Right cardiac atrium (tissue), 5 donors: ENCODE measurements around the gene SPATA7. TPM values are rescaled to one million over a fixed set of nuclear protein-coding genes. Genes with fewer than 3 reads are reported as not detected.
"Not testable (repeated sequence)": the region's sequence is repeated elsewhere in the genome, so short reads cannot be mapped to it uniquely, and the experiment has no call there.

Source experiments
- ATAC-seq, 2 donors: fragments of 200-7000 bp; cut with Tn5 transposase; one replicate each; pipeline versions ENCODE4 v1.8.0 to v1.9.1; 2020; ENCODE audit warnings: moderate library complexity in 2 of 2, mild to moderate bottlenecking in 1 of 2
- DNase-seq, 3 donors: peaks; one replicate each; pipeline ENCODE4 v3.0.0-alpha.2; 2020
- H3K27ac ChIP-seq: one replicate; pipeline ENCODE4 v1.5.1; 2013; ENCODE audit warnings: mild to moderate bottlenecking, low read length, control low read depth, moderate library complexity
- H3K27me3 ChIP-seq: one replicate; pipeline ENCODE4 v1.6.1; 2013; ENCODE audit not compliant: control insufficient read depth, insufficient read depth
- H3K4me1 ChIP-seq: one replicate; pipeline ENCODE4 v1.6.1; 2013; ENCODE audit warnings: low read length; ENCODE audit not compliant: control insufficient read depth, insufficient read depth
- H3K4me3 ChIP-seq: one replicate; pipeline ENCODE4 v1.5.1; 2013; ENCODE audit warnings: low read length, control low read depth
- H3K9me3 ChIP-seq: one replicate; pipeline ENCODE4 v1.6.1; 2013; ENCODE audit warnings: low read length; ENCODE audit not compliant: control insufficient read depth
- WGBS: extraction: QIAGEN DNeasy Blood & Tissue Kit; methylation state at CpG from one replicate; pipeline ENCODE4 v1.1.7; 2013; 5-methylcytosine and 5-hydroxymethylcytosine counted together
- intact Hi-C, 4 donors: fragments of 100-400 bp; cut with DNase I; formaldehyde crosslinking; loops; one replicate each; pipeline versions ENCODE4 v1.11.0 to v1.14.0; 2022 to 2023
- polyA plus RNA-seq: library from polyadenylated mRNA; stranded (reverse); fragments of 200-250 nt; gene quantifications from one replicate; pipeline ENCODE4 v1.2.3, GENCODE V29; 2013
- total RNA-seq, 4 donors: library from RNA; stranded (reverse); fragmentation: NEBNext Ultra II Directional; extraction: Animal tissue kit (Norgen Biotek cat#: 25700); gene quantifications; one replicate each; pipeline ENCODE4 v1.2.1, GENCODE V29; 2021
- donor health status: healthy with polysubstance abuse.
- donor health status: DM: no; HTN: yes; CAD: no.
- donor health status: DM: no; HTN: no; CAD: no.
- donor health status: DM: no; HTN: yes; CAD: no; lungs with severe emphysema.
- donor health status: DM: yes; HTN: yes; CAD: no.

SPATA7 gene
- total and polyA plus RNA-seq, 5 donors, result 4.9 to 15.4 (median 12.8) TPM

GRCh38 chr14:88363644-88364043 is 21.8 kb upstream of the SPATA7 start:
- 79% methylated on average over 4 of the region's 4 CpGs for WGBS
- ATAC-seq, result no peak
- Histone ChIP-seq H3K27me3 (no peaks in the 10 kb centered on the region), H3K4me1 (no peaks in the 10 kb centered on the region), H3K9me3 (no peaks in the 10 kb centered on the region), H3K4me3 (no peak overlapping the region), H3K27ac (no peak overlapping the region)
- intact Hi-C loops, result no loop called here
- no peak for DNase-seq

- Histone ChIP-seq H3K4me3 (no peak overlapping the region), H3K27me3 (no peaks in the 10 kb centered on the region), H3K4me1 (no peaks in the 10 kb centered on the region), H3K9me3 (no peaks in the 10 kb centered on the region), H3K27ac (no peak overlapping the region)
- intact Hi-C loops, result no loop called here
- no peak for DNase-seq
- ATAC-seq, result no peak
- WGBS, result 66% methylated on average over 4 of the region's 4 CpGs
These were observed 20.6 kb upstream of the SPATA7 start for GRCh38 chr14:88364710-88365413.

- Histone ChIP-seq H3K27me3 (no peaks in the 10 kb centered on the region), H3K4me3 (no peak overlapping the region), H3K27ac (no peak overlapping the region), H3K9me3 (no peaks in the 10 kb centered on the region), H3K4me1 (no peaks in the 10 kb centered on the region)
- ATAC-seq, result no peak
- intact Hi-C loops, result no loop called here
- DNase-seq, result no peak
- 45% methylated on average over 1 of the region's 1 CpG for WGBS
These were observed 16.0 kb upstream of the SPATA7 start for GRCh38 chr14:88369496-88369895.

DNA sequence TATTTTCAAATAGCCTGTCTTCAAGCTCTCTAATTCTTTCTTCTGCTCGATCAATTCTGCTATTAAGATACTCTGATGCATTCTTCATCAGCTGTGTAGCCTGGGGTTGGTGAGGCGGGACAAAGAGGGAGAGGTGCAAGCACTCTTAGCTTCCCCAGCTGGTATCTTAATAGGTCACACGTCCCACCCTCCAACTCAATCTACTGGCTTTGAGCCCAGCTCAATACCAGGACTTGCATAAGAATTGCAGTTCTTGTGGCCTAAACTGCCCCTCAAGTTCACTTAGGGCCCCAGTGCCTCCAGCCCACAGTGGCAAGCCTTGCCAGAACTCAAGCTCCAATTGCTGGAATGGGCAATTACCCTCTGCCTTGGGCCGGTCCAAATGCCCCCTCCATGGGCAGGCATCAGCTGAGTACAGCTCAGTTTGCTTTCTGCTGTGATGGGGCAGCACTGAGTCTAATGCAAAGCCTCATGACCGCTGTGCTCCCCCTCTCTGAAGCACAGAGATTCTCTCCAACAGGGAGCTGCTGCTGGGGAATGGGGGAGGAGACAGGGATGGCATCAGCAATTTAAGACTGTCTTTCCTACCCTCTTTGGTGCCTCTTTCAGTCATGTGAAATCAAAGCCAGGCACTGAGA is 5.6 kb upstream of the SPATA7 start:
- H3K4me3 ChIP-seq, result no peak overlapping the region
- no peaks in the 10 kb centered on the region for H3K4me1 ChIP-seq
- no peaks in the 10 kb centered on the region for H3K27me3 ChIP-seq
- intact Hi-C loops, result loop anchor here in 1 of 4 donors (5.0 to 10.0 kb wide), 2 partner anchors 193 to 365 kb away; no protein-coding TSS in a partner anchor
- DNase-seq (no peak), ATAC-seq (no peak)
- H3K27ac ChIP-seq, result no peak overlapping the region
- H3K9me3 ChIP-seq, result no peaks in the 10 kb centered on the region
- WGBS, result 66% methylated on average over 5 of the region's 5 CpGs

DNA sequence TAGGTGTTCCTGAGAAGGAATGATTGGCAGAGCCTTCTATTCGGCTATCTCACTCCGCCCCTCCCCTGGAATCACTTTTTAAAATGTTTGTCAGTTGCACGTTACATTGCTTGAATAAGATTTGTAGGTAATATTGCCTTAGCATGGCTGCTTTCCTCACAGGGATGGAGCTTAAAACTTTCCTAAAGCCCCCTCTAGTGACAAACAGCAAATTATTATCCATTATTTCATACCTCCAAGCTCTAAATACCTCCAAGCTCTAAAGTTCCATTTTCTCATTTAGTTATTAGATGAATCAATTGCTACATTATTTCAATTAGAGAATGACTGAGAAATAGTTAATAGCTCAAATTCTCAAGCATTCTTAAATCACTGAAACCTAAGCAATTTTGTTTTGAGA is 5.1 kb upstream of the SPATA7 start:
- H3K27ac ChIP-seq, result no peak overlapping the region
- no peak for DNase-seq
- ATAC-seq, result no peak
- intact Hi-C loops, result loop anchor here in 1 of 4 donors (5.0 to 10.0 kb wide), 2 partner anchors 193 to 366 kb away; no protein-coding TSS in a partner anchor
- WGBS, result 34% methylated on average over 3 of the region's 3 CpGs
- H3K4me1 ChIP-seq, result no peaks in the 10 kb centered on the region
- no peaks in the 10 kb centered on the region for H3K9me3 ChIP-seq
- no peaks in the 10 kb centered on the region for H3K27me3 ChIP-seq
- no peak overlapping the region for H3K4me3 ChIP-seq

GRCh38 chr14:88381634-88382033 is 3.8 kb upstream of the SPATA7 start:
- not testable (repeated sequence) for H3K4me1 ChIP-seq, H3K9me3 ChIP-seq, H3K4me3 ChIP-seq, H3K27ac ChIP-seq, DNase-seq, ATAC-seq, H3K27me3 ChIP-seq
- WGBS, result 94% methylated on average over 12 of the region's 12 CpGs
- intact Hi-C loops, result loop anchor here in 1 of 4 donors (5.0 to 10.0 kb wide), 2 partner anchors 194 to 367 kb away; no protein-coding TSS in a partner anchor

DNA sequence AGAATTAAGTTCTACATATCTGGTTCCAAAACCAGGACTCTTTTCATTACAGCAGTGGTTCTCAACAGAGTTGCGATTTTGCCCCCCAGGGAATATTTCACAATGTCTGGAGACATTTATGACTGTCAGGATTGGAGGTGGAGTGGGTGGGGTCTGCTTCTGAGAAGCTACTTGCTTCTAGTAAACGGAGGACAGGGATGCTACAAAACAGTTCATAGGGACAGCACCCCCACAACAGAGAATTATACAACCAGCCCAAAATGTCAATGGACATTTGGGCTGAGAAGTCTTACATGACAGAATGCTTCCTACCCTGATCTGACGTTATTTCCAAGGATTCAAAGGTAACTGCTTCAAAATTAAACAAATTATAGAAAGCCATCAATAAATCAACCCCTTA is 739 bp upstream of the SPATA7 start:
- H3K27me3 ChIP-seq, result no peaks in the 10 kb centered on the region
- DNase-seq, result peak in 1 of 3 donors; percentile 25
- H3K4me1 ChIP-seq, result no peaks in the 10 kb centered on the region
- H3K4me3 ChIP-seq, result peak overlapping the region; percentile 62
- H3K27ac ChIP-seq, result no peak overlapping the region
- H3K9me3 ChIP-seq, result no peaks in the 10 kb centered on the region
- intact Hi-C loops, result loop anchor here in 1 of 4 donors (5.0 to 10.0 kb wide), 2 partner anchors 197 to 370 kb away; no protein-coding TSS in a partner anchor
- 12% methylated on average over 3 of the region's 3 CpGs for WGBS
- peak in 1 of 2 donors; percentile 48 for ATAC-seq

- intact Hi-C loops, result loop anchor here in 1 of 4 donors (10.0 kb wide), 1 partner anchor 372 kb away; no protein-coding TSS in a partner anchor
- Histone ChIP-seq H3K4me3 (peak overlapping the region; percentile 62), H3K9me3 (no peaks in the 10 kb centered on the region), H3K27ac (no peak overlapping the region), H3K27me3 (no peaks in the 10 kb centered on the region), H3K4me1 (no peaks in the 10 kb centered on the region)
- no peak for ATAC-seq
- 44% methylated on average over 9 of the region's 9 CpGs for WGBS
- DNase-seq, result no peak
These were observed 868 bp downstream of the SPATA7 start for GRCh38 chr14:88386256-88386794.

GRCh38 chr14:88388741-88389282 is 3.4 kb downstream of the SPATA7 start:
- Histone ChIP-seq H3K27ac (no peak overlapping the region), H3K4me1 (no peaks in the 10 kb centered on the region), H3K27me3 (no peaks in the 10 kb centered on the region), H3K4me3 (no peak overlapping the region), H3K9me3 (no peaks in the 10 kb centered on the region)
- ATAC-seq, result no peak
- intact Hi-C loops, result loop anchor here in 1 of 4 donors (10.0 kb wide), 1 partner anchor 374 kb away; no protein-coding TSS in a partner anchor
- 85% methylated on average over 6 of the region's 6 CpGs for WGBS
- no peak for DNase-seq

GRCh38 chr14:88392609-88393008 is 7.2 kb downstream of the SPATA7 start:
- intact Hi-C loops, result no loop called here
- H3K4me1 ChIP-seq, result no peaks in the 10 kb centered on the region
- H3K9me3 ChIP-seq, result no peaks in the 10 kb centered on the region
- 96% methylated on average over 2 of the region's 2 CpGs for WGBS
- DNase-seq (no peak), ATAC-seq (no peak)
- no peak overlapping the region for H3K4me3 ChIP-seq
- H3K27me3 ChIP-seq, result no peaks in the 10 kb centered on the region
- no peak overlapping the region for H3K27ac ChIP-seq

GRCh38 chr14:88411039-88411438 is 25.6 kb downstream of the SPATA7 start:
- H3K27ac ChIP-seq, result no peak overlapping the region
- ATAC-seq (no peak), DNase-seq (no peak)
- 96% methylated on average over 5 of the region's 5 CpGs for WGBS
- intact Hi-C loops, result no loop called here
- H3K4me3 ChIP-seq, result no peak overlapping the region
- no peaks in the 10 kb centered on the region for H3K27me3 ChIP-seq
- H3K4me1 ChIP-seq, result no peaks in the 10 kb centered on the region
- no peaks in the 10 kb centered on the region for H3K9me3 ChIP-seq
